Neural progenitor cell (in vitro differentiated cells): ENCODE data around the gene SQOR. TPM values are rescaled to one million over a fixed set of nuclear protein-coding genes. Genes with fewer than 3 reads are reported as not detected.

Source experiments
- DNase-seq: peaks from one replicate; pipeline ENCODE4 v3.0.0-alpha.2; 2016; ENCODE audit warnings: low spot score
- H2AFZ ChIP-seq: fragments of 200-600 bp; sonication (generic); replicated peaks from 2 replicates; pipeline ENCODE4 v1.6.1; 2016; ENCODE audit warnings: antibody characterized with exemption
- H3F3A ChIP-seq: fragments of 200-600 bp; sonication (generic); 2 replicates; pipeline ENCODE4 v1.6.1; 2016; ENCODE audit warnings: antibody characterized with exemption, low read depth
- H3K27ac ChIP-seq: fragments of 200-600 bp; sonication (generic); 2 replicates; pipeline ENCODE4 v1.5.1; 2016; ENCODE audit warnings: mild to moderate bottlenecking
- H3K27me3 ChIP-seq: fragments of 200-600 bp; sonication (generic); 2 replicates; pipeline ENCODE4 v1.6.1; 2016; ENCODE audit warnings: mild to moderate bottlenecking, moderate library complexity
- H3K36me3 ChIP-seq: fragments of 200-600 bp; sonication (generic); 2 replicates; pipeline ENCODE4 v1.5.1; 2016
- H3K4me1 ChIP-seq: fragments of 200-600 bp; sonication (generic); 2 replicates; pipeline ENCODE4 v1.6.1; 2016; ENCODE audit warnings: mixed run types
- H3K4me2 ChIP-seq: fragments of 200-600 bp; sonication (generic); 2 replicates; pipeline ENCODE4 v1.6.1; 2016
- H3K4me3 ChIP-seq: fragments of 200-600 bp; sonication (generic); 2 replicates; pipeline ENCODE4 v1.5.1; 2016
- H3K79me2 ChIP-seq: fragments of 200-600 bp; sonication (generic); 2 replicates; pipeline ENCODE4 v1.6.1; 2016; ENCODE audit warnings: low read depth
- H3K9ac ChIP-seq: fragments of 200-600 bp; sonication (generic); 2 replicates; pipeline ENCODE4 v1.6.1; 2016
- H3K9me3 ChIP-seq: fragments of 200-600 bp; sonication (generic); 2 replicates; pipeline ENCODE4 v1.5.1; 2016; ENCODE audit warnings: low read depth
- H4K20me1 ChIP-seq: fragments of 200-600 bp; sonication (generic); 2 replicates; pipeline ENCODE4 v1.6.1; 2016; ENCODE audit warnings: low read depth
- H3K27ac Mint-ChIP-seq: 3 replicates; pipeline ENCODE4 v1.8.0; 2021; ENCODE audit warnings: mixed read lengths
- H3K27me3 Mint-ChIP-seq: 2 replicates; pipeline ENCODE4 v1.8.0; 2022; ENCODE audit warnings: low read depth, mild to moderate bottlenecking, inconsistent platforms, moderate library complexity, mixed read lengths; ENCODE audit not compliant: insufficient read depth
- H3K36me3 Mint-ChIP-seq: 3 replicates; pipeline ENCODE4 v1.8.0; 2021; ENCODE audit warnings: mixed read lengths
- H3K4me1 Mint-ChIP-seq: 3 replicates; pipeline ENCODE4 v1.8.0; 2021; ENCODE audit warnings: mixed read lengths
- H3K4me3 Mint-ChIP-seq: 3 replicates; pipeline ENCODE4 v1.8.0; 2021; ENCODE audit warnings: mild to moderate bottlenecking, moderate library complexity, mixed read lengths
- H3K9me3 Mint-ChIP-seq: 3 replicates; pipeline ENCODE4 v1.8.0; 2020; ENCODE audit warnings: mixed read lengths
- CTCF ChIP-seq: fragments of 200-600 bp; sonication (generic); IDR thresholded peaks from 2 replicates; pipeline ENCODE4 v1.5.1; 2017; ENCODE audit warnings: antibody characterized with exemption, mild to moderate bottlenecking
- EZH2 ChIP-seq: fragments of 200-600 bp; sonication (generic); IDR thresholded peaks from 2 replicates; pipeline ENCODE4 v1.6.1; 2017; ENCODE audit warnings: antibody characterized with exemption, mild to moderate bottlenecking, moderate library complexity
- EZH2phosphoT487 ChIP-seq: fragments of 200-600 bp; sonication (generic); IDR thresholded peaks from 2 replicates; pipeline ENCODE4 v1.6.1; 2017; ENCODE audit warnings: antibody characterized with exemption
- total RNA-seq: library from RNA; depleted of rRNA; stranded (reverse); fragments of >200 nt; gene quantifications from 2 replicates; pipeline ENCODE4 v1.2.3, GENCODE V29; 2015; ENCODE audit warnings: low replicate concordance

The SQOR gene
- total RNA-seq, 1 donor from 2014 or later, result 0.73 TPM

- H3K27me3 Mint-ChIP-seq, result peaks cover 2% of the 10 kb centered on the region
- no peak overlapping the region for H3K27ac Mint-ChIP-seq
- Histone ChIP-seq H3K27me3 (no peaks in the 10 kb centered on the region), H3K4me3 (no peak overlapping the region), H2AFZ (no peak overlapping the region), H4K20me1 (no peaks in the 10 kb centered on the region), H3K4me1 (no peaks in the 10 kb centered on the region), H3K4me2 (no peak overlapping the region), H3K36me3 (no peaks in the 10 kb centered on the region), H3K79me2 (no peaks in the 10 kb centered on the region), H3K9me3 (no peaks in the 10 kb centered on the region), H3K9ac (no peak overlapping the region), H3K27ac (no peak overlapping the region), H3F3A (no peaks in the 10 kb centered on the region)
- no peaks in the 10 kb centered on the region for H3K9me3 Mint-ChIP-seq
- H3K4me1 Mint-ChIP-seq, result no peaks in the 10 kb centered on the region
- TF ChIP-seq EZH2 (no peak), EZH2phosphoT487 (no peak), CTCF (no peak)
- H3K36me3 Mint-ChIP-seq, result no peaks in the 10 kb centered on the region
- DNase-seq, result no peak
- H3K4me3 Mint-ChIP-seq, result no peak overlapping the region
These were observed 49.7 kb downstream of the SQOR start for GRCh38 chr15:45684533-45684932.

- Mint-ChIP-seq H3K27ac (no peak overlapping the region), H3K36me3 (no peaks in the 10 kb centered on the region), H3K4me1 (no peaks in the 10 kb centered on the region), H3K4me3 (no peak overlapping the region), H3K9me3 (no peaks in the 10 kb centered on the region), H3K27me3 (peaks cover 2% of the 10 kb centered on the region)
- H3K27ac ChIP-seq, result no peak overlapping the region
- no peaks in the 10 kb centered on the region for H3K36me3 ChIP-seq
- H3K4me1 ChIP-seq, result no peaks in the 10 kb centered on the region
- H3K79me2 ChIP-seq, result no peaks in the 10 kb centered on the region
- no peaks in the 10 kb centered on the region for H3K27me3 ChIP-seq
- no peak overlapping the region for H3K4me2 ChIP-seq
- H4K20me1 ChIP-seq, result no peaks in the 10 kb centered on the region
- DNase-seq, result no peak
- no peak for TF ChIP-seq EZH2phosphoT487
- TF ChIP-seq EZH2, result no peak
- TF ChIP-seq CTCF, result no peak
- no peaks in the 10 kb centered on the region for H3K9me3 ChIP-seq
- no peak overlapping the region for H3K9ac ChIP-seq
- H3F3A ChIP-seq, result no peaks in the 10 kb centered on the region
- H2AFZ ChIP-seq, result no peak overlapping the region
- no peak overlapping the region for H3K4me3 ChIP-seq
These were observed 54.8 kb downstream of the SQOR start for GRCh38 chr15:45689616-45690015.

- Histone ChIP-seq H3K4me2 (no peak overlapping the region), H3K4me3 (no peak overlapping the region), H3K9ac (no peak overlapping the region), H3F3A (no peaks in the 10 kb centered on the region), H4K20me1 (no peaks in the 10 kb centered on the region), H2AFZ (no peak overlapping the region), H3K27ac (no peak overlapping the region), H3K36me3 (no peaks in the 10 kb centered on the region), H3K79me2 (no peaks in the 10 kb centered on the region), H3K9me3 (no peaks in the 10 kb centered on the region), H3K27me3 (no peaks in the 10 kb centered on the region), H3K4me1 (no peaks in the 10 kb centered on the region)
- Mint-ChIP-seq H3K27ac (no peak overlapping the region), H3K27me3 (peaks cover 2% of the 10 kb centered on the region), H3K9me3 (no peaks in the 10 kb centered on the region), H3K36me3 (no peaks in the 10 kb centered on the region), H3K4me1 (peaks cover 3% of the 10 kb centered on the region), H3K4me3 (no peak overlapping the region)
- DNase-seq, result no peak
- TF ChIP-seq EZH2phosphoT487, result no peak
- no peak for TF ChIP-seq CTCF
- no peak for TF ChIP-seq EZH2
These were observed 55.9 kb downstream of the SQOR start for GRCh38 chr15:45690581-45691260.
